NB4 (cell line): ENCODE measurements around the gene GAB2.

Experiments
- DNase-seq: peaks from one replicate; pipeline ENCODE4 v3.0.0; 2010; ENCODE audit warnings: low read depth
- H3K4me3 ChIP-seq: one replicate; pipeline ENCODE4 v1.5.1; 2011; ENCODE audit warnings: mild to moderate bottlenecking, low read depth, low read length, moderate library complexity
- CTCF ChIP-seq: IDR thresholded peaks from one replicate; pipeline ENCODE4 v1.5.1; 2012; ENCODE audit warnings: low read depth, low read length
- MAX ChIP-seq: IDR thresholded peaks from 2 replicates; pipeline ENCODE4 v1.6.1; 2011; ENCODE audit warnings: low read depth, low read length
- MYC ChIP-seq: IDR thresholded peaks from 2 replicates; pipeline ENCODE4 v1.6.1; 2011; ENCODE audit warnings: low read depth, low read length
- POLR2A ChIP-seq: IDR thresholded peaks from 2 replicates; pipeline ENCODE4 v1.6.1; 2011; ENCODE audit warnings: mild to moderate bottlenecking; ENCODE audit not compliant: insufficient read length; ENCODE audit errors: extremely low read depth

Gene GAB2

GRCh38 chr11:78338138-78338537 is 79.5 kb downstream of the GAB2 start:
- H3K4me3 ChIP-seq: no peak overlapping the region
- TF ChIP-seq MAX: peak; percentile 89
- TF ChIP-seq MYC: peak; percentile 91
- TF ChIP-seq POLR2A: no peak
- peak; percentile 74 for DNase-seq

- DNase-seq: no peak
- TF ChIP-seq CTCF (no peak), MYC (no peak), POLR2A (no peak), MAX (no peak)
Observed at GRCh38 chr11:78337554-78337924, 80.1 kb downstream of the GAB2 start.

GRCh38 chr11:78336877-78337553 is 80.6 kb downstream of the GAB2 start:
- DNase-seq: peak; percentile 21
- no peak overlapping the region for H3K4me3 ChIP-seq
- no peak for TF ChIP-seq MYC

More at GRCh38 chr11:78337554-78337924, 80.1 kb downstream of the GAB2 start:
- H3K4me3 ChIP-seq: no peak overlapping the region

GRCh38 chr11:78334109-78334508 is 83.5 kb downstream of the GAB2 start:
- H3K4me3 ChIP-seq: no peak overlapping the region
- DNase-seq: no peak
- TF ChIP-seq POLR2A (no peak), MYC (no peak), CTCF (no peak), MAX (no peak)

- DNase-seq: no peak
- H3K4me3 ChIP-seq: no peak overlapping the region
- no peak for TF ChIP-seq CTCF
- TF ChIP-seq POLR2A: no peak
- no peak for TF ChIP-seq MYC
- TF ChIP-seq MAX: no peak
Observed at GRCh38 chr11:78332872-78333271, 84.7 kb downstream of the GAB2 start.

- no peak for DNase-seq
- H3K4me3 ChIP-seq: no peak overlapping the region
- TF ChIP-seq CTCF (no peak), POLR2A (no peak), MYC (no peak), MAX (no peak)
Observed at GRCh38 chr11:78332174-78332866, 85.3 kb downstream of the GAB2 start.
